Natural killer cell treated with Interleukin-12 subunit alpha and Interleukin-12 subunit beta and Interleukin-15 and Interleukin-18, amount 100 ng/mL, for 72 hours (primary cell): ENCODE results near the gene MRTFA. TPM values are rescaled to one million over a fixed set of nuclear protein-coding genes. Genes with fewer than 3 reads are reported as not detected.
A peak's percentile ranks its signal among the peaks of the same experiment; 100 is the strongest.
"Not testable (repeated sequence)": the region's sequence is repeated elsewhere in the genome, so short reads cannot be mapped to it uniquely, and the experiment has no call there.

Experiments used
- ATAC-seq, 2 donors: fragments of 150-1000 bp; cut with Tn5 transposase in 1 of 2; sonication (Bioruptor Pico), chemical (Tn5 transposase) in 1 of 2; 2 replicates each; pipeline ENCODE4 v1.10.0; 2021
- DNase-seq: peaks from one replicate; pipeline ENCODE4 v3.0.0; 2022; ENCODE audit warnings: low spot score
- H3K27ac Mint-ChIP-seq, 2 donors: 1 replicate in 1 of 2; 2 replicates in 1 of 2; pipeline ENCODE4 v1.8.0; 2022; ENCODE audit warnings: mixed read lengths in 2 of 2, mild to moderate bottlenecking in 1 of 2, moderate library complexity in 1 of 2
- H3K27me3 Mint-ChIP-seq, 2 donors: 1 replicate in 1 of 2; 2 replicates in 1 of 2; pipeline ENCODE4 v1.8.0; 2022; ENCODE audit warnings: mixed read lengths in 2 of 2
- H3K36me3 Mint-ChIP-seq: one replicate; pipeline ENCODE4 v1.8.0; 2022; ENCODE audit warnings: mixed read lengths
- H3K4me1 Mint-ChIP-seq, 2 donors: 1 replicate in 1 of 2; 2 replicates in 1 of 2; pipeline ENCODE4 v1.8.0; 2022; ENCODE audit warnings: low read depth in 2 of 2, mixed read lengths in 2 of 2, mild to moderate bottlenecking in 1 of 2
- H3K4me3 Mint-ChIP-seq: one replicate; pipeline ENCODE4 v1.8.0; 2022; ENCODE audit warnings: mixed read lengths
- H3K9me3 Mint-ChIP-seq: 2 replicates; pipeline ENCODE4 v1.8.0; 2022; ENCODE audit warnings: mixed read lengths
- total RNA-seq, 2 donors: library from RNA; stranded (reverse); gene quantifications; one replicate each; pipeline ENCODE4 v1.2.3, GENCODE V29; 2022

Gene MRTFA
- total RNA-seq, 2 donors from 2014 or later = 53.4 to 86.9 TPM

GRCh38 chr22:40504285-40505249 is 132.0 kb downstream of the MRTFA start:
- ATAC-seq = no peak
- DNase-seq = no peak
- no peak overlapping the region for H3K27ac Mint-ChIP-seq
- no peaks in the 10 kb centered on the region for H3K36me3 Mint-ChIP-seq
- no peak overlapping the region for H3K4me3 Mint-ChIP-seq
- H3K9me3 Mint-ChIP-seq = no peaks in the 10 kb centered on the region
- no peaks in the 10 kb centered on the region for H3K27me3 Mint-ChIP-seq
- peaks cover 4 to 8% of the 10 kb centered on the region in 2 donors for H3K4me1 Mint-ChIP-seq

GRCh38 chr22:40502919-40503318 is 133.6 kb downstream of the MRTFA start:
- H3K27me3 Mint-ChIP-seq = no peaks in the 10 kb centered on the region
- peaks cover 10 to 14% of the 10 kb centered on the region in 2 donors for H3K4me1 Mint-ChIP-seq
- no peaks in the 10 kb centered on the region for H3K9me3 Mint-ChIP-seq
- H3K27ac Mint-ChIP-seq = peak overlapping the region in 1 of 2 donors; percentile 15
- H3K4me3 Mint-ChIP-seq = no peak overlapping the region
- no peaks in the 10 kb centered on the region for H3K36me3 Mint-ChIP-seq
- DNase-seq (no peak), ATAC-seq (no peak)

- peaks cover 15 to 20% of the 10 kb centered on the region in 2 donors for H3K4me1 Mint-ChIP-seq
- ATAC-seq, H3K27me3 Mint-ChIP-seq: not testable (repeated sequence)
These were observed 136.1 kb downstream of the MRTFA start for GRCh38 chr22:40500465-40500786.

GRCh38 chr22:40499209-40499623 is 137.3 kb downstream of the MRTFA start:
- H3K9me3 Mint-ChIP-seq = no peaks in the 10 kb centered on the region

More at GRCh38 chr22:40500465-40500786, 136.1 kb downstream of the MRTFA start:
- not testable (repeated sequence) for H3K36me3 Mint-ChIP-seq, DNase-seq, H3K9me3 Mint-ChIP-seq, H3K27ac Mint-ChIP-seq, H3K4me3 Mint-ChIP-seq

DNA sequence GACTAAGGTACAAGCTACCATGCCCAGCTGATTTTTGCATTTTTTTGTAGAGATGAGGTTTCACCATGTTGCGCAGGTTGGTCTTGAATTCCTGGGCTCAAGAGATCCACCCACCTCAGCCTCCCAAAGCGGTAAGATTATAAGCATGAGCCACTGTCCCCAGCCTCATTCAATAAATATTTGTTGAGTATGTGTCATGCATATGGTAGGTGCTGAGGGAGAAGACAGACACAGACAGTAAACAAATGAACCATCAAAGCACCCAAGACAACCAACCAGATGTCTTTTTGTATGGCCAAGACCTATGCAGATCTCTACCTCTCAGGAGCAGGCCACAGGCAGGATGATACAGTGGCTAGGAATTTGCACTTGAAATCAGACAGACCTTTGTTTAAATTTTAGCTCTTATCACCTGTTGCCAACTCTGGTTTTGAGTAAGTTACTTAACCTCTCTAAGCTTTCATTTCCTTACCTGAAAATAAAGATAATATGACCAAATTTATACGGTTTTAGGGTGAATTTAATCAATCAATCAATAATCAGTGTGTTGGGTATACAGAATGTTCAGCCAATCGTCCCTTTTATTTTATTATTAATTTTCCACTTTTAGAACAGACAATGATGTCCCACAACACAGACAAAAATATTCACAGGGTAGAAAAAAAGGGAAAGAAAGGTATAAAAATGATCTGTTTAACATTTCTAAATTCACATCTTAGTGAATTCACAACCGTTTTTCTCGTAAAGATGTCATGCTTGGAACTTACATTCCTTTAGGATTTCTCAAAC is 137.9 kb downstream of the MRTFA start:
- ATAC-seq = no peak
- no peak overlapping the region for H3K27ac Mint-ChIP-seq

More at GRCh38 chr22:40499209-40499623, 137.3 kb downstream of the MRTFA start:
- no peak for DNase-seq
- peak in 1 of 2 donors; percentile 75 for ATAC-seq
- Mint-ChIP-seq H3K27me3 (no peaks in the 10 kb centered on the region), H3K27ac (no peak overlapping the region), H3K36me3 (no peaks in the 10 kb centered on the region), H3K4me3 (no peak overlapping the region), H3K4me1 (peaks cover 18 to 20% of the 10 kb centered on the region in 2 donors)

DNA sequence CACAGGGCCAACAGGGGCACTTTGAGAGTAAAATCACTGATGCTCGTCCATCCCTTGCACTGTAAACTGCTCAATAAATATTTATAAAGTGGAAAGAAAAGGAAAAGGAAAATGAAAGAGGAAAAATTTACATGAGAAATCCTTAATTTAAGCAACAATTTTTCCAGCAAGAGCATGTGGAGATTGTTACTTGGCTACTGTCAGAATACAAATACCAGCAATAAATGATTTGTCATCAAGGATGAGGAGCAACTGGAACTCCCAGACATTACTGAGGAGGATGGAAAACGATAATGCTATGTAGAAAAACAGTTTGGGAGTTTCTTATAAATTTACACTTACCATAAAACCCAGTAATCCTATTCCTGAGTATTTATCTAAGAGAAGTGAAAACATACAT is 143.1 kb downstream of the MRTFA start:
- DNase-seq = no peak
- no peaks in the 10 kb centered on the region for H3K36me3 Mint-ChIP-seq
- H3K9me3 Mint-ChIP-seq = no peaks in the 10 kb centered on the region
- H3K27me3 Mint-ChIP-seq = no peaks in the 10 kb centered on the region
- H3K27ac Mint-ChIP-seq = no peak overlapping the region
- no peak overlapping the region for H3K4me3 Mint-ChIP-seq
- no peak for ATAC-seq
- H3K4me1 Mint-ChIP-seq = peaks cover 22 to 23% of the 10 kb centered on the region in 2 donors

More for the DNA sequence above, 137.9 kb downstream of the MRTFA start:
- H3K9me3 Mint-ChIP-seq = no peaks in the 10 kb centered on the region
- H3K4me3 Mint-ChIP-seq = no peak overlapping the region
- no peak for DNase-seq
- H3K36me3 Mint-ChIP-seq = no peaks in the 10 kb centered on the region
- H3K4me1 Mint-ChIP-seq = peaks cover 18 to 24% of the 10 kb centered on the region in 2 donors
- no peaks in the 10 kb centered on the region for H3K27me3 Mint-ChIP-seq

DNA sequence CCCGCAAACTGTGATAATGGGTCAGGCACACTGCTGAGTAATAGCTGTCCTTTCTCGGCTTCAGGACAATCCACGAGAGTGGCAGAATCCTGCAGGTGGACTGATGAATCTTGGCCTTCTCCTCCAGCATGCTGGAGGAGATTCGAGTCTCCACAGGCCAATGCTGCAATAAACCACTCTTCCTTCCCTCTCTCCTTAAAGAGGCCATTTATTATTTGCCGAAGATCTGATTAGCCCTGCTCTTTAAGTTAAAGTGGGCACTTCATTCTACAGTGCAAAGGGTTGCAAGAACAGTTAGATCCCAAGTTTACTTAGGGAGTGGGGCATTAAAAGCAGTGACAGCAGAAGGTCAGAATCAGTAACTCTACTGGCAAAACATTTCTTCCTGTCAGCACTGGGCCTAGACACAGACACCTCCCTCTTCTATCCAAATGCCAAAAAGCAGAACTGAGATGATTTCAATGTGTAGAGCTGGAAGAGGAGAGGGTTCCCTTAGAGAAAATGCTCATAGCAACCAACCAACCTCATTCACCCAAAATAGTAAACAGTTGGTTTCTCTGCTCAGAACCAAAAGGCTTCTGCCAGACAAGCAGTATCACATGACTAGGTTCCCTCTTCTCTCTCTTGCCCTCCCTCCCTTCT is 144.4 kb downstream of the MRTFA start:
- peaks cover 23 to 29% of the 10 kb centered on the region in 2 donors for H3K4me1 Mint-ChIP-seq
- H3K4me3 Mint-ChIP-seq = no peak overlapping the region
- DNase-seq (no peak), ATAC-seq (no peak)
- peak overlapping the region in 1 of 2 donors; percentile 30 for H3K27ac Mint-ChIP-seq
- H3K9me3 Mint-ChIP-seq = no peaks in the 10 kb centered on the region
- no peaks in the 10 kb centered on the region for H3K27me3 Mint-ChIP-seq
- no peaks in the 10 kb centered on the region for H3K36me3 Mint-ChIP-seq

DNA sequence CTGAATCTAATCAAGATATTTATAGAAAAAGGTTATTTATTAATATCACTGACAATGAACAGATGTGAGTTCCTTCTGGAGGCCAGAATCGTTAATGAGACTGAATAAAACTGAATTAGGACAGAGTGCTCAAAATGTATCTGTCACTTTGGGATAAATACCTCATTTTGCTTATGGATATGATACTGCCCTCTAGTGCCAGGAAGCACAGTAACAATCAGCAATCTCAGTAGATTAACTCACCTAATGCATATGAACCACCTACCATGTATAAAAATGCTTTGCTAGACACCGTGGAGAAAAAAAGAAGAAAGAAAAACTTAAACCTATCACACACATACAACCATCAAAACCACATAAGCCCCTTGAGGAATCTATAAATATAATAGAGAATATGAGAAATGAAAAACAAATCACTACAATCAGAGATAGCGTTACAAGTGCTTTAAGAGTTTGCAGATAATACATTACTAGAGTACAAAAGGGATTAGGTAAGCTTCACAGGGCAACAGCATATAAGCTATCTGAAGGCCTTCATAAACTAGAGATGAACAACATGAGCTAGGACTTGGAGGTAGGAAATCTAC is 148.8 kb downstream of the MRTFA start:
- Mint-ChIP-seq H3K4me1 (peaks cover 12 to 19% of the 10 kb centered on the region in 2 donors), H3K4me3 (no peak overlapping the region), H3K27ac (no peak overlapping the region), H3K36me3 (no peaks in the 10 kb centered on the region), H3K27me3 (no peaks in the 10 kb centered on the region), H3K9me3 (no peaks in the 10 kb centered on the region)
- ATAC-seq = no peak
- peak; percentile 68 for DNase-seq

DNA sequence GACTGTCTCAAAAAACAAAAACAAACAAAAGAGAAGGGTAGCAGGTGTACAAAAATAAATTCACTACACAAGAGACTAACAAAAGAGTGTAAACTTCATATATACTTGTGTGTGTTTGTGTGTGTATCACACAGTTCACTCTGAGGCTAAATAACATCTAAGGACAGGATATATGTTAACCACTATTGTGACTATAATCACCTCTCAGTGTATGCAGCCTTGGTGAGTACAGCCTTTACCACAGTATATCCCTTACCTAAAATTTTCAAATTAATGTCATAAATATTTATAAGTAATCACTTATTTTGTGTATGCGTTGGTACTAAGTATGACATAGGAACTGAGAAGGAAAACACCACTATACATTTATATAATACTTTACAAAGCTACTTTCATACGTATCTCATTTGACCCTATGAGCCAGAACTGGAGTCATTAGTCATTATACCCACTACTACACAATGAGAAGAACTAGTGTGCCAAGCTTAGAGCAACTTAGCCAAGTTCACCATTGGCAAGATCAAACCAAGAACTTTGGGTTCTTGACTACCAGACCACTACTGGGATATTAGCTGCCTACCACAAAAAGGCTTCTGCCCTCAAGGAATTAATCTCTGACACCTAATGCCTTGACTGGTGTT is 149.4 kb downstream of the MRTFA start:
- ATAC-seq (no peak), DNase-seq (no peak)
- H3K27me3 Mint-ChIP-seq = no peaks in the 10 kb centered on the region
- no peak overlapping the region for H3K27ac Mint-ChIP-seq
- no peaks in the 10 kb centered on the region for H3K9me3 Mint-ChIP-seq
- H3K36me3 Mint-ChIP-seq = no peaks in the 10 kb centered on the region
- H3K4me3 Mint-ChIP-seq = no peak overlapping the region
- peaks cover 9 to 15% of the 10 kb centered on the region in 2 donors for H3K4me1 Mint-ChIP-seq

GRCh38 chr22:40485813-40486667 is 150.5 kb downstream of the MRTFA start:
- Mint-ChIP-seq H3K27me3 (no peaks in the 10 kb centered on the region), H3K36me3 (no peaks in the 10 kb centered on the region), H3K4me1 (peaks cover 7 to 12% of the 10 kb centered on the region in 2 donors), H3K27ac (no peak overlapping the region), H3K9me3 (no peaks in the 10 kb centered on the region), H3K4me3 (no peak overlapping the region)
- ATAC-seq = no peak
- no peak for DNase-seq

DNA sequence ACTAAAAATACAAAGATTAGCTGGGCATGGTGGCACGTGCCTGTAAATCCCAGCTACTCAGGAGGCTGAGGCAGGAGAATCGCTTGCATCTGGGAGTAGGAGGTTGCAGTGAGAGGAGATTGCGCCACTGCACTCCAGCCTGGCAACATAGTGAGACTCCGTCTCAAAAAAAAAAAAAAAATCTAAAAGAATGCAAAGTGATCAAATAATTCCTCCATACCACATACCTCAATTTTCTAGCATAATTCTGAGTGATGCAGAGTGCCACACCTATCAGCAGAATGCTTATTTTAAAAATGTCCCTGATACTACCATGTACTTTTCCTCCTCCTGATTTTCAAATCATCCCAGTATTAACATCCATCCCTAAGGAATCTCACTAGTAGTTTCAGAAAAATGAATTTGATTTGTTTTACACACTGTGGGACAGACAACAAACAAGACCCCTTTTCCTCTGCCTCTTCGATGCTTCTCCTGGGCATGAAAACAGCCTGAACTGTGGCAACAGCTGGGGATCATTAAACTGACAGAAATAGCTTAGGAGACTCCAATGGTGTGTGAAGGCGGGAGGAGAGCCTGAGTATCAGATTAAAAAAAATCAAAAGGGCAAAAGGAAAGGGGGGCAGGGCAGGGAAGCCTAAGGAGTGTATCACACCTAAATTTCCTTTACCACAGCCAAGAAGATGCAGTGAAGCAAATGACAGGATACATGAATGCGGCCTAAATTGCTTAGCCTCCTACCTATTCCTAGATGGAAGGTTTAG is 151.4 kb downstream of the MRTFA start:
- peak overlapping the region in 1 of 2 donors; percentile 72 for H3K27ac Mint-ChIP-seq
- no peak for ATAC-seq
- no peaks in the 10 kb centered on the region for H3K9me3 Mint-ChIP-seq
- peaks cover 10 to 15% of the 10 kb centered on the region in 2 donors for H3K4me1 Mint-ChIP-seq
- no peaks in the 10 kb centered on the region for H3K36me3 Mint-ChIP-seq
- no peak overlapping the region for H3K4me3 Mint-ChIP-seq
- no peaks in the 10 kb centered on the region for H3K27me3 Mint-ChIP-seq
- DNase-seq = no peak

- Mint-ChIP-seq H3K27me3 (no peaks in the 10 kb centered on the region), H3K36me3 (no peaks in the 10 kb centered on the region), H3K4me1 (peaks cover 16 to 18% of the 10 kb centered on the region in 2 donors), H3K4me3 (no peak overlapping the region), H3K9me3 (no peaks in the 10 kb centered on the region), H3K27ac (no peak overlapping the region)
- DNase-seq (no peak), ATAC-seq (no peak)
These were observed 153.6 kb downstream of the MRTFA start for GRCh38 chr22:40482886-40483285.
